ENCODE results near the gene ESPL1.
A peak's percentile ranks its signal among the peaks of the same experiment; 100 is the strongest.

Gene ESPL1

DNA sequence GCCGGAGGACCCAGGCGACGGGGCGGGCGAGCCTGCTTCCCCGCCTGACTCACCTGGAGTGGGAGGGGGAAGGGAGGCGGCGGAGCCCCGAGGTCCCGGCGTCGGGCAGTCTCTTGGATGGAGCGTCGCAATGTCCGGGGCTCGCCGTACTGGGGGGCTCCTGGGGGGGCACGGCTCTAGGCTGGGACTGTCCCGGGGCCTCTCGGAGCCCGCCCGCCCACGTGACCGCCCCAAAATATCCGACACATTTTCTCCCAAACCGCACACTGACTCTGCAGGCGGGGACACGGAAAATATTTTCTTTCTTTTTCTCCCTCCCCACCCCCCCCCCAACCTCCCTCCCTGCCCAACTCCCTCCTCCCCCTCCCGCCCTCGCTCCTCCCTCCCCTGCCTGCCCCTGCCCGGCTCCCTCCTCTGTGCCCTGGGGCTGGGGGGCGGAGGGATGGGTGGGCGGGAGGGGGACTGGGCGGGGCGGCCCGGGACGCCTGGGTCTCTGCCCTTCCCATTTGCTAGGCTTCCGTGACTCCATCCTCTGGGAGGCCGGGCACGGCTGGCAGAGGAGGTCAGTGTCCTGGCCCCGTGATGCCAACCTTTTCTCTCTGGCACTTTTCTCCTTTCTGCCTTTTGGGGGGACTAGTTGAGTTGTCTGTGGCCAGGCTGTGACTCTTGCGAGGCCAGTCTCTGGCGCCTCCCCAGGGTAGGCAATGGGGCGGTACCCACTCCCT lies 36.0 kb upstream of the ESPL1 start, which contains the start of gene RARG:
Gene RARG, minus strand, starts transcription at position 289 of the 725 bp plus-strand sequence. CDS start 4,664 bp downstream, outside the sequence.
- no peak for DNase-seq

DNA sequence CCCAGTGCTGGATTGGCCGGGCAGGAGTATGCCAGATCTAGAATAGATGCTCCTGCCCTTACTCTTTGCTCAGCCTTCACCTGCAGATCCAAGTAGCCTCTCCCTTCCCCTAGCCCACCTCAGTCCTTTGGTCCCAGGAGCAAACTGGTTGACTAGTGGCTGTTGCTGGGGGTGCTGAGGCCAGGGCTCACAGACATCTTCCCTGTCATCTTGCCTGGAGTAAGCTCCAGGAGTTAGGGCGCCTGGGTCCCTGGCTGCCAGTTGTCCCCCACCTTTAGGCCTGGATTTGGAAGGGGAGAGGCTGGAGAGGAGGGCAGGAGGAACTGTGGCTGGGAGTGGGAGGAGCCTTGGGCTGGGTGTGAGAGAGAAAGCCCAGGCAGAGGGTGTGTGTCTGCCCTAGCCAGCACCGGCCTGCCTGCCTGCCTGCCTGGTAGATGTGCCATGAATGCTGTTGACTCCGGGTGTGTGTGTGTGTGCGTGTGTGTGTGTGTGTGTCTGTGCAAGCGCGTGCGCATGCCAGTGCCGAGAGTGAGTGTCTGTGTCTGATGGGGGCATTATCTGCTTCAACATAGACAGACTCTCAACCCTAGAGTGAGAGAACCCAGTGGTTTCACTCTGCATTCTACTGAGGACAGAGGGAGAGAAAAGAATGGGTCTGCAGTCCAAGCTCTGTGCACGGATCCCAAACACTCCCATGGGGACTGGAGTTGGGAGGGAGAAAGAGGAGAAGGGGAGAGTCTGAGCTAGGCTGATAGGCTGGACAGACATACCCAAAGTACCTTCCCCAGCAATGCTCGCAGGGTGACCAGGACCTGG lies 35.2 kb upstream of the ESPL1 start:
- DNase-seq: no peak

DNA sequence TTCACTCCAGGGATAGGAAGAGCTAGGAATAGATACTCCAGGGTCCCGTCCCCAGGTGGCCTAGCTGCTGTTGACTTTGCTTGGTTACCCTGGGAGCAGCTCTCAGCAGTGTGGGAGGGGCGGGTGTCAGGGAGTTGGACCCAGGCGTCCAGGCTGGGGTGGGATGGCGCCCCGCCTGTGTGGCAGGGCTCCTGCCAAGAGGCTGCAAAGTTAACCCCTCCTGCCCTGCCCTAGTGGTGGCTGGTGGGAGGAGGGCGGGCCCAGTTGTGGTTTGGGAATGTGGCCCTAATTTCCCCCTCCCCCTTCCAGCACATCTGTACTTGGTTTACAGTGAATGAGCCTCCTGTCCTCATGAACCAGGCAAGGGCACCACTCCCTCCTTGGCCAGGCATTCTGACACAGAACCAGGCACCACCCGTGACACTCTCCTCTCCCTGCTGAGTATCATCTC lies 34.4 kb upstream of the ESPL1 start:
- no peak for DNase-seq

DNA sequence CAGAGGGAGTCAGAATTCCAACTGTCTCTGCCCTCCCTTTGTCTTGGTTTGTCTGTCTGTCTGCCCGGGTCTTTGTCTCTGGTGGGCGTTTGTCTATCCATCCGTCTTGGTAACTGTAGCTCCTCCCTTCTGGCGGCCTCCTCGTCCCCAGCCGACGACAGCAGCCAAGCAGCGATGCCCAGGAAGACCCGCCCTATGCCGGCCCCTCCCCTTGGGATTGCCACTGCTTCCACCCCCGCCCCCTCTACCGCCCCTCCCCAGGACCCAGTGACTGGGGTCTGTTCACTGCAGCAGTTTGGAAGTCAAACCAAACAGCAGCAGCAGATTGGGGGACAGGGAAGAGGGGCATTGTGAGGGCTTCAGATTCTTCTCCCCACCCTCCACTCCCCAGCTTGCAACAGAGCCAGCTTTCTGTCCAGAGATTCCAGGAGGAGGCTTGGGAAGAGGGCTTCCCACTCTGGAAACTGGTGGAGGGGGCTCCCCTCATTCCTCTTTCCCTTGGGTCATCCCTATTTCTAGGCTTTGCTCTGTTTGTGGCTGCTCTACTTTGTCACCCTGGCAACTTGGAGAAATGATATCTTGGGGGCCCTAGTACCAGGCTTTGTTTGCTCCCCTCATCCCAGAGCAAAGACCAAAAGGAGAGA lies 33.7 kb upstream of the ESPL1 start:
- no peak for DNase-seq

DNA sequence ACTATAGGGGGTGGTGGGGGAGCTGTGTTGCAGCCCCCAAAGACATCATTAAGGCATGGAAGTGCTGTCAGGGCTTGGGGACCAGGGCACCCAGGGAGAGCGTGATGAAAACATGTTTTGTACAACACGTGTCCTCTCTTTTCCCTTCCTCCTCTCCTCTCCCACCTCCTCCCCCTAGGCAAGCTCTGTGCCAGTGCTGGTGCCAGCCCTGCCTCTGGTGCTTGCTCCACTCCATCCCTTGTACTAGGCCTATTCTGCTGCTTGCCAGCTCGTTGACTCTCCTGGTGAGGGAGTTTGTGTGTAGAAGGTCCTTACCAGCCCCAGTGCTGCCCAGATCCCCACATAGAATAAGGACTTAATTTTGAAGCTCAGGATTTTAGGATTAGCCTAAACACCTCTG lies 32.9 kb upstream of the ESPL1 start:
- DNase-seq: no peak

DNA sequence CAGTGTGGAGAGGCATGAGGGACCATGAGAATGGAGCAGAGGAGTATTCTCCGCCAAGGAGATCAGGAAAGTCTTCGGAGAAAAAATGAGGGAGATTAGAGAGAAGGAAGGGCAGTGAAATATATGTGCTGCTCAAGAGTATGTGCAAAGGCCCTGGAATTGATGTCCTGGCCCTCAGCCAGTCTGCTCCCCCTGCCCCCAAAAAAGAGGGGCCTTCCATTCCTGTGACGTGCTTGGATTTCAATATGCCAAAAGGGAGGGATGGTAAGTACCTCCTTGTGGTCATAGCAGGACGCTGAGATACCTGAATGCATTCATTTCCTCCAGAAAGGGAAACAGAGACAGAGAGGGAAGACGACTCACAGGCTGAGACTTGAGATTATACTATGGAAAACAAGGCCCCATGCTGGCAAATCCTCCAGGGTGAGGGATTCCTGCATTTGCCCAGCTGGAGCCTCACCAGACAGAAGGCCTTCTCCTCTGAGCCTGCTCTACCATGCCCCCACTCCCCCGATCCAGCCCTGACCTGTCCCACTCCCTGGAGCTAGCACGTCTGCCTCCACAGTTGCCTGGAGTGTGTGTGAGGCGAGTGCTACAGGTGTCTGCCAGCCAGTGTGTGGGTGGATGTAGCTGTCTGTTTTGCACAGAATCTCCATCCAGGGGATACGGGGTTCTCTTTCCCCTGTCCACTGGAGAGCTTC lies 32.2 kb upstream of the ESPL1 start:
- no peak for DNase-seq

DNA sequence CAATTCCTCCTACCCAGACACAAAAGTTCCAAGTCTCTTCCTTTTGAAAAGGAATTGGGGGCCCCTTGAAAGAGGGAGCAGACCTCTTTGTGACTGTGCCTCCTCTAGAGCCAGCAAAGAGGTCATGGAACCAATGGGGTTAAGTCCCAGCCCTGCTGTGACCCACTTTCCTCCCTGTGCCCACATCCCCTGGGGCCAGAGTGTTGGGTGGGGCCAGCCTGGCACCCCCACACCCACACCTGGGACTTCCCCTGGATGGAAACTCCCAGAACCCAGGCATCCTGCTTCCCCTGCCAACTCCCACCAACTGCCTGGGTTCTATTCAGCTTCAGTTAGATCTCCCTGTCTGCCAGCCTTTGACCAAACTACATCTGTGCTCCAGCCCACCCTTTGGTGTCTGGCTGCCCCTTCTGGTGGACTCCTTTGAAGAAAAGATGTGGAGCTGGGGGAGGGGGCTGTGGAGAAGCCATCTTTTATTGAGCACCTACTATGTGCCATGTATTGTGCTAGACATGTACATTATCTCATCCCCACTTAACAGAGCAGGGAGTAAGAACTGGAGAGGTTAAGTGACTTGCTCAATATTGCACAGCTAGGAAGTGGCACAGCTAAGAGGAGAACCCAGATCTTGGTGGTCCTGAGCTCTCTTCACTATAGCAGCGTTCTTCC lies 31.5 kb upstream of the ESPL1 start:
- no peak for DNase-seq

DNA sequence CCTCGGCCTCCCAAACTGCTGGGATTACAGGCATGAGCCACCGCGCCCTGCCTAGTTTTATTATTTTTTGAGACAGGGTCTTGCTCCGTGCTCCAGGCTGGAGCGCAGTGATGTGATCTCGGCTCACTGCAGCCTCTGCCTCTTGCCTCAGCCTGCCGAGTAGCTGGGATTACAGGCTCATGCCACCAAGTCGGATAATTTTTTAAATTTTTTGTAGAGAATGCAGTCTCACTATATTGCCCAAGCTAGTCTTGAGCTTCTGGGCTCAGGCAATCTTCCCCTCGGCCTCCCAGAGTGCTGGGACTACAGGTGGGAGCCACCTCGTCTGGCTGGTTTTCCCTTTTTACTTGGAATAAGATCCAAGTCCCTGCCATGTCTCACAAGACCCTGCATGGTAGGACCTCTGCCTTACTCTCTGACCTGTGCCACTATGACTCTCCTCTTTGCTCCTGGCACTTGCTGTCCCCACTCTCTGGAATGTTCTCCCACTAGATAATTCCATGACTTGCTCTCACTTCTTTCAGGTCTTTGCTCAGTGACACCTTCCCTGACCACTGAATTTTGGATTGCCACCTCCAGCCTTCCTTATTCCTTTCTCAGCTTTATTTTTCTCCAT lies 28.3 kb upstream of the ESPL1 start:
- DNase-seq: no peak

DNA sequence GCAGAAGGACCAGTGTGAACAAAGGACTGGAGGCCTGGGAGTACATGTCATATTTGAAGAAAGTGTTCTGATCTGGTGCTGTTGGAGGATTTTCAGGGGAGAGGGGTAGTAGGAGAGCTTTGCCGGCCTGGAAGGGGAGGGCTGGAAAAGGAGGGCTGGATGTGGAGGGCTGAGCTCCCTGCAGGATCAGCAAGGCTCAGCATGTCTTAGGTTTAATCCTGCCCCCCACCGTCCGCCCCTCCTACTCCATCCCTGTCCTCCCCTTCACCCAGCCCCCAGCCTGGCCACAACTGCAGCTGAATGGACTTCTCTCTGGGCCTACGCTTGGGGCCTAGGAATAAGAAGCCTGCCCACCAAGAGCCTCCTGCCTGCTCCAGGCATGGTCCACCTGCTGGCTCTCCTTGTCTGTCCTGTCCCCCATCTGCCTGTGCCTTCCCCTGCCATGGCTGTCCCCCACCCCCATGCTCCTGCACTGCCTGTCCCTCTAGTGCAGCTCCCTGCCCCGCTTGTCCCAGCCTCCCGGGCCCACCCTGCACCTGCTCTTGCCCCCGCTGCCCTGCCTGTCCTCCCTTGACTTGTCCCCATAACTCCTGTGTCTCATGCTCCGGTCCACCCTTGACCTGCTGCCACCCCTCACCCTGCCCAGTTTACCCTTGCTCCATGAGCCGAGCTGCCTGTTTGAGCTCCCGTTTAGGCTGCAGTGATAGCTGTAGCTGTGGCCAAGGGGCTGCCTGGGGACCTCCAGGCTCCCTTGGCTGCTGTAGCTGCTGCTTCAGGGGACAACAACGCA lies 26.3 kb upstream of the ESPL1 start:
- no peak for DNase-seq

DNA sequence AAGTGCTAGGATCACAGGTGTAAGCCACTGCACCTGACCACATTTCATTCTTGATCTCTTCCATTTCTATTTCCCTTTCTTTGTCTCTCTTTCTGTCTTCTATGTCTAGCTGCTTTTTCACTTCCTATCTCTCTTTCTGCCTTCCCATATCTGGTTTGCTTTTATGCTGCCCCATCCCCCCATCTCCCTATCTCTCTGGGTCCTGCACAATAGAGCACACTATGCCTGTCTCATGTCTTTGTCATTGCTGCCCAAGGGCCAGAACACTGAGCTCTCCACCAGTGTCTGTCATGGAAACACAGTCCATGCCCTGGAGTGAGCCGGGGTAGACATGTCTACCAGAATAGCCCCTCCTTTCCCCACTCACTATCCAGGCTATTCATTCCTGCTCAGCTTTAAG lies 23.8 kb upstream of the ESPL1 start:
- no peak for DNase-seq

DNA sequence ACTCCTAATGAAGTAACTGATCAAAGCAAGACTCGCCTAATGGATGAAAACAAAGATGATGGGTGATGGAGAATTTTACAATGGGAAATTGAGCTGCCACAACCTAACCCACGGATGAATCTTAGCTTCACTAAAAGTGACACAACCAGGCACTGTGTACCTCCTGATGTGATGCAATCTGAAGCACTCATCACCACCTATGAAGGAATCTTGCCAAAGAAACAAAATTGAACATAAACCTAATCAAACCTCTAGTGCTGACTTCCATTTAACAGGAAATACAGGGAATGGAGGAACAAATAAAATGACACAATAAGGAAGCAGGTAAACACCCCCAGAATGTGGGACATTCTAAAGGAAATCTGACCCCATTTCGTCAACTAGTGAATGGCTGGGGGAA lies 22.8 kb upstream of the ESPL1 start:
- no peak for DNase-seq

DNA sequence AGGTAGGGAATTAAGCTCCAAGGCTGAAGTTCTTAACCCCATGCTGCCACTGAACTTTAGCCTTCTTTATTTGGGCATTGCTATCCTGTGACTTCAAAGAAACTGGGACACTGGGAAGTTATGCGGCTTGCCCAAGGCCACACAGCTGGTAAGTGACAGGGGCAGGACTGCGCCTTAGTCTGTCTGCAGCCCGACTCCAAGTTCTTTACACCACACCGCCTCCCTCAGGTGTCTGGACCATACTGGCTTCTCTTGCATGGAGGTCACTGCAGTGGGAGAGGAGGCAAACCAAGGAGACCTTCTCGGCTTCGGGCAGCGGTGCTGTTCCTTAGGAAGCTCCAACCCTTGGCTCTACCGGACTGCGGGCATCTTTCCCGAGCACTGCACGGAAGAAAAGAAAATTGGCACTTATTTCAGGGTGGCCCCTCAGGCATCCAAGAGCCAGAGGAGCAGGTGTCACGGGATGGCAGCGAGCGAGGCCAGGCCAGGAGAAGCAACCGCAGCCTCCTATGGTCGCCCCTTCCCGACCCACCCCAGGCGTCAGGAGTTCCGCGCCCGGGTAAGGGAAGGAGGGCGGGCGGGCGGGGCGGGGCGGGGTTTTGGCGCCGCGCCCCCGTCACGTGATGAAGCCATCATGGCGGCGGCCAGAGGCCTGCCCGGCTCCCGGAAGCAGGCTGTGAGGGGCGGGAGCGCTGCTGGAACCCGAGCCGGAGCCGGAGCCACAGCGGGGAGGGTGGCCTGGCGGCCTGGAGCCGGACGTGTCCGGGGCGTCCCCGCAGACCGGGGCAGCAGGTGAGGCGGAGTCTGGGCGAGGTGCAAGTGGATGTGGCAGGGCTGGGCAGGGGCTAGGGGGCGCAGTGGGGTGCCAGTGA lies 16.4 kb upstream of the ESPL1 start:
- DNase-seq: peak; percentile 50

DNA sequence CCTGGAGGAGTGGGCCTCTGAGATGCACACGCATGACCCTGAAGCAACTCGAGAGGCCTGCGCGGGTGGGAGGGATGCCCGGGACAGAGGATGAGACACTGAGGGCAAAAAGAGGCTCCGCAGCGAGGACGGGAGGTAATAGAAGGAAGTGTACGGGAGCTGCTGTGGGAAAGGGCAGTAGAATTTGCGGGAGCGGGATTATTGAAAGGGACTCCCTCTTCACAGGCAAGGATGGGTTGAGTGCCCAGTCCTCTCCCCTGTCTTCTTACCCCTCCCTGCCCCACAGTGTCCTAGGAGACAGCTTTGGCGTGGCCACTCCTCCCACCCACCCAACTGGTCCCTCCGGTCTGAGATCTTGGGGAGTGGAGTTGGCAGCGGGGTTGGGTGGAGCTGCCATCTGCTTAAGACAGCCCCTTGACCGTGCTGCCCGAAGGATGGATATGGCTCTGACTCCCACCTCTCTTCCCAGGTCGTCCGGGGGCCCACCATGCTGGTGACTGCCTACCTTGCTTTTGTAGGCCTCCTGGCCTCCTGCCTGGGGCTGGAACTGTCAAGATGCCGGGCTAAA lies 15.7 kb upstream of the ESPL1 start:
- DNase-seq: no peak

DNA sequence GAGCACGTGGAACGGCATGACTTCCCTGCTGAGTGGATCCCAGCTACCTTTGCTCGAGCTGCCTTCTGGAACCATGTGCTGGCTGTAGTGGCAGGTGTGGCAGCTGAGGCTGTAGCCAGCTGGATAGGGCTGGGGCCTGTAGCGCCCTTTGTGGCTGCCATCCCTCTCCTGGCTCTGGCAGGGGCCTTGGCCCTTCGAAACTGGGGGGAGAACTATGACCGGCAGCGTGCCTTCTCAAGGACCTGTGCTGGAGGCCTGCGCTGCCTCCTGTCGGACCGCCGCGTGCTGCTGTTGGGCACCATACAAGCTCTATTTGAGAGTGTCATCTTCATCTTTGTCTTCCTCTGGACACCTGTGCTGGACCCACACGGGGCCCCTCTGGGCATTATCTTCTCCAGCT lies 14.8 kb upstream of the ESPL1 start:
- DNase-seq: no peak

DNA sequence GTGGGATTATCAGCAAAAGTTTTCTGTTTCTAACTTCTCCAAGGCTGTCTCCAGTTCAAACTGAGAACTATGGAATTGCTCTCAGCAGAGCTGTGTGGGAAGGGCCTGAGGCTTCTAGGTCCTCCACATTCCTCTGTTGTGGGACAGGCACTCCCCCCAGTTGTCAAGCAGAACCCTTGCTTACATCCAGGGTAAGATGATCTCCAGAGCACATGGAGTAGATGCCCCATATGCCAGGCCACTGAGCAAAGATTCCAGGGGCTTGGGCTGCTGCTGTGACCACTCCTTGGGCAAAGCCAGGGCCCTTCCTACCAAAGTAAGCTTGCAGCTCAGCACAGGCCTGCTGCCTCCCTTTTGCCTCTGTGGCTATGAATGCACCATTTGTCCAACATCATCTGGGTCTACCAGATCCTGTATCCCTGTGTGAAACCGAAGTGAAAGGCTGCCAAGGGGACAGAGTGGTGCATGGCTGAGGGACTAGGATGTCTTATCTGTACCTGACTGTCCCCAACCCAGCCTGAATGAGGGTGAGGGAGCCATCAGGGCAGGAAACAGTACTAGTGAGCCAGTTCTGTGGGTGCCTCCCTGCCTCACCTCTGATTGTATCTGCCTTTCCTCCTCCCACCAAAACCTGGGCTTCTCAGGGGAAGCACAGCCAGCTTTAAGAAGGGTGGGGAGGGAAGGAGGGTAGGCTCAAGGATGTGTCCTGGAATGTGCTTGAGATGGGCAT lies 13.1 kb upstream of the ESPL1 start:
- DNase-seq: no peak

DNA sequence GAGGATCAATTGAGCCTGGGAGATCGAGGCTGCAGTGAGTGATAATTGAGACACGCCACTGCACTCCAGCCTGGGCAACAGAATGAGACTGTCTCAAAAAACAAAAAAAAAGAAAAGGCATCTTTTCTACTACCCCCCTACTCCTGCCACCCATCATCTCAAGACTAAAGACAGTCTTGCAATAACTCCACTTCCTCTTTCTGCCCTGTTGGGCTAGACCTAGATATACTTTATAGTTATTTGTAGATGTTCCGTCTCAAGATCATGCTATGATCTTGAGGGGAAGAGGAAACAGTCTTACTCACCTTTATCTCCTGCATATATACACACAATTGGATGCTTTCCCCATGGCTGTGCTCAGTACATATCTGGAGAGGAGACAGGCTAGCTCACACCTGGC lies 12.1 kb upstream of the ESPL1 start:
- DNase-seq: no peak

DNA sequence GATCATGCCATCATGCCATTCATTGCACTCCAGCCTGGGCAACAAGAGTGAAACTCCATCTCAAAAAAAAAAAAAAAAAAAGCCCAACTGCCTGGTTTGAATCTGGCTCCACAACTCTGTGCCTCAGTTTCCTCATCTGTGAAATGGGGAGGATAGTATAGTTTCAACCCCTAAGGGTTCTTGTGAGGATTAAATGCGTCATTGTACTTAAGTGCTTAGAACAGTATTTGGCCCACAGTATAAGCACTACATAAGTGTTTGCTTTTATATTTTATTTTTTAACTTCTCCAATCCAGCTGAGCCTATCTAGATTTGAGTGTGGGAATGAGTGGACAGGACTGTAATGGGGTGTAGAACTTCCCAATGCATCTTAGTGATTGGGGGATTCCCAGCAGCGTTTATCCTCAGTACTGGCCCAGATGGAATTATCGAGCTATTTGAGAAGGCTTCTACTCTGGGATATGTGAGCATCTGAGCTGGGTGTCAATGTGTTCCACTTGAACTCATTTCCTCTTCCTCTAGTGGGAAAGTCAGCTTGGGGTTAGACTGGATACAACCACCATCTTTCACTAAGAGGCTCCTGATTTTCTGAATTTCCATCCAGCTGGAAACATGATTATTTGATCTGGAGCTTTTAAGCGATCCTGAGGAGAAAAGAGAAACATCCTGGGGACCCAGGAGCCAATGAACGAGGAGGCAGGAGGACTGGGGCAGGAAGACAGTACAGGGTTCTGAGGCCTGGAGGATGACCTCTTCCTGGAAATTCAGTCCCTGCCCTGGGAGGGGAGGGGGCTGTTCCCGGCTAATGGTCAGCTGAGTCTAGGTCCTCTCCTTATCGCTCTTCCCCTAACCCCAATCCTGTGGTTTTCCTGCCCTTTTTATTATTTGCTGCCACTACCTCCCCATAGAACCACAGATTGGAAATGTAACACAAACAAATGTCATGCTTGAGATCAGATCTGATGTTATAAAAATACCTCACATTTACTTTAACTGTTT lies 9.3 kb upstream of the ESPL1 start:
- DNase-seq: no peak

DNA sequence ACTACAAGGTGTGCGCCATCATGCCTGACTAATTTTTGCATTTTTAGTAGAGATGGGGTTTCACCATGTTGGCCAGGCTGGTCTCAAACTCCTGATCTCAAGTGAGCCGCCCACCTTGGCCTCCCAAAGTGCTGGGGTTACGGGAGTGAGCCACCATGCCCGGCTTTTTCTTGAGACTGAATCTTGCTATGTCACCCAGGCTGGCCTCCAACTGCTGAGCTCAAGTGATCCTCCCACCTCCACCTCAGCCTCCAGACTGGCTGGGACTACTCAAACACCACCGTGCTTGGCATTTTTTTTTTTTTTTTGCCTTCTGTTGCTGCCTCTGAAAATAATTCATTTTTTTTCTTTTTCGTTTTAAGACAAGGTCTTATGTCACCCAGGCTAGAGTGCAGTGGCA lies 8.2 kb upstream of the ESPL1 start:
- no peak for DNase-seq

All from cortex of kidney (tissue), 1 donor.